Progenitor cell of endocrine pancreas (in vitro differentiated cells): Measurements from ENCODE around the gene PRL. TPM values are rescaled to one million over a fixed set of nuclear protein-coding genes. Genes with fewer than 3 reads are reported as not detected.

ENCODE experiments used
- DNase-seq: peaks from one replicate; pipeline ENCODE4 v3.0.0; 2021; ENCODE audit warnings: low spot score; ENCODE audit not compliant: unreplicated experiment
- H3K27ac Mint-ChIP-seq: 2 replicates; pipeline ENCODE4 v1.8.0; 2021; ENCODE audit warnings: mild to moderate bottlenecking, moderate library complexity, mixed read lengths
- H3K27me3 Mint-ChIP-seq: 2 replicates; pipeline ENCODE4 v1.8.0; 2021; ENCODE audit warnings: mixed read lengths
- H3K36me3 Mint-ChIP-seq: 2 replicates; pipeline ENCODE4 v1.8.0; 2022; ENCODE audit warnings: mixed read lengths; ENCODE audit not compliant: insufficient read depth
- H3K4me1 Mint-ChIP-seq: 2 replicates; pipeline ENCODE4 v1.8.0; 2021; ENCODE audit warnings: low read depth, mixed read lengths
- H3K4me3 Mint-ChIP-seq: 2 replicates; pipeline ENCODE4 v1.8.0; 2021; ENCODE audit warnings: low read depth, mild to moderate bottlenecking, moderate library complexity, mixed read lengths
- H3K9me3 Mint-ChIP-seq: 2 replicates; pipeline ENCODE4 v1.8.0; 2021; ENCODE audit warnings: low read depth, mixed read lengths
- CTCF ChIP-seq: fragments of 200-600 bp; sonication (generic); IDR thresholded peaks from one replicate; pipeline ENCODE4 v1.5.0; 2021; ENCODE audit warnings: antibody characterized with exemption, mild to moderate bottlenecking; ENCODE audit not compliant: unreplicated experiment
- total RNA-seq: library from RNA; stranded (reverse); gene quantifications from 2 replicates; pipeline ENCODE4 v1.2.1, GENCODE V29; 2021

PRL gene
- total RNA-seq, 1 donor from 2014 or later, result not detected

- peaks cover 23% of the 10 kb centered on the region for H3K4me1 Mint-ChIP-seq
- H3K27ac Mint-ChIP-seq, result peak overlapping the region; percentile 24
- no peak overlapping the region for H3K4me3 Mint-ChIP-seq
- DNase-seq, result no peak
- H3K9me3 Mint-ChIP-seq, result peaks cover 4% of the 10 kb centered on the region
- H3K36me3 Mint-ChIP-seq, result no peaks in the 10 kb centered on the region
- no peak for TF ChIP-seq CTCF
- no peaks in the 10 kb centered on the region for H3K27me3 Mint-ChIP-seq
These were observed 1.6 kb upstream of the PRL start for GRCh38 chr6:22298475-22298890.

GRCh38 chr6:22296067-22296466 is 769 bp downstream of the PRL start:
- H3K4me1 Mint-ChIP-seq, result peaks cover 23% of the 10 kb centered on the region
- DNase-seq, result no peak
- no peak overlapping the region for H3K4me3 Mint-ChIP-seq
- no peaks in the 10 kb centered on the region for H3K27me3 Mint-ChIP-seq
- H3K36me3 Mint-ChIP-seq, result no peaks in the 10 kb centered on the region
- TF ChIP-seq CTCF, result no peak
- H3K27ac Mint-ChIP-seq, result no peak overlapping the region
- peaks cover 4% of the 10 kb centered on the region for H3K9me3 Mint-ChIP-seq

- H3K27ac Mint-ChIP-seq, result no peak overlapping the region
- H3K4me3 Mint-ChIP-seq, result no peak overlapping the region
- no peaks in the 10 kb centered on the region for H3K36me3 Mint-ChIP-seq
- TF ChIP-seq CTCF, result no peak
- no peak for DNase-seq
- peaks cover 19% of the 10 kb centered on the region for H3K4me1 Mint-ChIP-seq
- peaks cover 9% of the 10 kb centered on the region for H3K9me3 Mint-ChIP-seq
- H3K27me3 Mint-ChIP-seq, result no peaks in the 10 kb centered on the region
These were observed 1.7 kb downstream of the PRL start for GRCh38 chr6:22295145-22295544.

- Mint-ChIP-seq H3K27ac (no peak overlapping the region), H3K36me3 (no peaks in the 10 kb centered on the region), H3K27me3 (no peaks in the 10 kb centered on the region), H3K4me1 (peaks cover 18% of the 10 kb centered on the region), H3K4me3 (no peak overlapping the region), H3K9me3 (peaks cover 9% of the 10 kb centered on the region)
- TF ChIP-seq CTCF, result no peak
- DNase-seq, result no peak
These were observed 2.5 kb downstream of the PRL start for GRCh38 chr6:22294301-22294700.

GRCh38 chr6:22290045-22290444 is 6.8 kb downstream of the PRL start:
- no peak for DNase-seq
- no peak for TF ChIP-seq CTCF
- no peaks in the 10 kb centered on the region for H3K36me3 Mint-ChIP-seq
- H3K4me1 Mint-ChIP-seq, result peaks cover 2% of the 10 kb centered on the region
- no peak overlapping the region for H3K4me3 Mint-ChIP-seq
- peaks cover 6% of the 10 kb centered on the region for H3K9me3 Mint-ChIP-seq
- no peak overlapping the region for H3K27ac Mint-ChIP-seq
- H3K27me3 Mint-ChIP-seq, result no peaks in the 10 kb centered on the region

GRCh38 chr6:22288721-22289120 is 8.1 kb downstream of the PRL start:
- Mint-ChIP-seq H3K9me3 (peaks cover 6% of the 10 kb centered on the region), H3K4me3 (no peak overlapping the region), H3K27ac (no peak overlapping the region), H3K4me1 (peaks cover 2% of the 10 kb centered on the region), H3K36me3 (no peaks in the 10 kb centered on the region), H3K27me3 (no peaks in the 10 kb centered on the region)
- DNase-seq, result no peak
- TF ChIP-seq CTCF, result no peak
